T-helper 2 cell (primary cell): Measurements from ENCODE around the gene RPS6KA3.
A peak's percentile ranks its signal among the peaks of the same experiment; 100 is the strongest.
"Not testable (repeated sequence)": the region's sequence is repeated elsewhere in the genome, so short reads cannot be mapped to it uniquely, and the experiment has no call there.

Experiments
- DNase-seq, 5 experiments: peaks; one replicate each; pipeline versions ENCODE4 v3.0.0 to v3.0.0-alpha.2; 2012 to 2022

RPS6KA3 gene

DNA sequence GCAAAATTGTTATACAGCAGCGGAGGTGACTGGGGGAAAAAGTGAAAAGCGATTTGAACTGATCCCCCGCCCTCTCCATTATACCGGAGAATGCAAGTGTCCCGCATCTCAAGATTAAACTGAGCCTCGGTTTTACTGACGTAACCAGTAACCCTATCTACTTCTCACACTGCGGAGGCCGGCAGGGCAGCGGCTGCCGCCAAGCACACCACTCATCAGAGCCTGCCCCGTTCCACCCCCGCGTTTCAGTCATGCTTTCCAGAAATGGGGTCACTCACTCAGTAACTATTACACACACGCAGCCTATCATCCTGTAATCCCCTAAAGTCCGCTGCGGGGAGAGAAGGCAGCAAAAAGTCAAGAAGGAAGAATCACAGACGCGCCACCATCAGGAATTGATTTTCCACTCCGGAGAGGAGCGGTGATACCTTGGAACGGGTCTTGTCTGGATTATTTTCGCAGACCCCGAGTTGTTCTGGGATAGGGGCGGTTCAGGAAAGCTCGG lies 1.4 kb downstream of the RPS6KA3 start:
- DNase-seq = peak in 4 of 5 experiments; percentile 44 to 80 (median 56)

DNA sequence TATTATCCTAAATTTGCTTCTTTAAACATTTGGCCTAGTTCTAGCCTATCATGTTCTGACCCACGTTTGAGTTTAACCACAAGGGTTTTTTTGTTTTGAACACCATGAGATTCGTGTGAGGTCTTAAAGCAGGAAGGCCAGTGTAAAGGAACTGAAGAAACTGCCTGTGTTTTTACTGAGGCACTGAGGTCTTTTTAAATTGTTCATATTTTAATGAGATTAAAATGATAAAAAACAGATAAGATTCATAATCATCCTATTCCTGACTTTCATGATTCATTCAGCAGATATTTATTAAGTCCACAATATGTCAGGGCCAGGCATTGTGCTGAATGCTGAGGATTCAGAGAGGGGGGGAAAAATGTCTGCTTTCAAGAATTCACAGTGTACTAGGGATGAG lies 3.2 kb downstream of the RPS6KA3 start:
- DNase-seq = peak in 2 of 5 experiments; percentile 67

DNA sequence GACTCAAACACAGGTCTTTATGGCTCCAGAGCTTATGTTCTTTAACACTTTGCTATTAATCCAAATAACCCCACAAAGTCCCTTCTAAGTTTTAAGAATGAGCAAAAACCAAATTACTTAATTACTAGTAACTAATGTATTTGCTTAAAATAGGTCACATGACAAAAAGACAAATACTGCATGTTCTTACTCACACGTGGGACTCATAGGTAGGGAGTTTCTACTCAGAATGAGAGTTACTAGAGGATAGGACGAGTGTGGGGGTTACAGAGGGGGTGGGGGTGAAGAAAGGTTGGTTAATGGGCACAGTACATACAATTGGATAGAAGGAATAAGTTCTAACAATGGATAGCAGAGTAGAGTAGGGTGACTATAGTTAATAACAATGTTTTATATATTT lies 5.8 kb downstream of the RPS6KA3 start:
- DNase-seq = peak in 1 of 5 experiments; percentile 13

DNA sequence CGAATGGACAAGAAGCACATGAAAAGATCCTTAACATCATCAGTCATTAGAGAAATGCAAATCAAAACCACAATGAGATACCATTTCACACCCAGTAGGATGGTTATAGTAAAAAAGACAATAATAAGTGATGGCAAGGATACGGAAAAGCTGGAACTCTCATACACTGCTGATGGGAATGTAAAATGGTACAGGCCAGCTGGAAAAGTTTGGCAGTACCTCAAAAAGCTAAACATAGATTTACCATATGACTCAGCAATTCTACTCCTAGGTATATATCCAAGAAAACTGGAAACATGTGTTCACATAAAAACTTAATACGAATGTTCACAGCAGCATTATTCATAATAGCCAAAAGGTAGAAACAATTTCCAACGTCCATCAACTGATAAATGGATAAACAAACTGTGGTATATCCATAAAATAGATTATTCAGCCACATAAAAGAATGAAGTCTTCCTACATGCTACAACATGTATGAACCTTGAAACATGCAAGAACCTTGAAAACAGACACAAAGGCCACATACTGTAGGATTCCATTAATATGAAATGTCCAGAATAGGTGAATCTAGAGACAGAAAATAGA lies 11.9 kb downstream of the RPS6KA3 start:
- DNase-seq = no peak

DNA sequence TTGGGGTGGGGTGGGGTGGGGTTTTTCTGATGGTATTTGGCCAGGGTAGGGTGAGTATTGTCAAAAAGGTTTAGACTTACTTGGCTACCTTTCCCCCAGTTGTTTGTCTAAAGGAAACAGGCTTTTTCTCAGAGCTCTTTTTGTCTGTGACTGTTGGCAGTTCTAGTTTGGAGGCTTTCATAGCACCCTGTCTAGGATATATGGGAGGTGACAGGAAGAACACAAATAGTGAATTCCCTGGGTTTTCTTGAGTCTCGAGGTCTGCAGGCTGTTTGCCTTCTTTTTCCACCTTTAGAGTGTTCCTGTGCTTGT lies 13.5 kb downstream of the RPS6KA3 start:
- DNase-seq = no peak

DNA sequence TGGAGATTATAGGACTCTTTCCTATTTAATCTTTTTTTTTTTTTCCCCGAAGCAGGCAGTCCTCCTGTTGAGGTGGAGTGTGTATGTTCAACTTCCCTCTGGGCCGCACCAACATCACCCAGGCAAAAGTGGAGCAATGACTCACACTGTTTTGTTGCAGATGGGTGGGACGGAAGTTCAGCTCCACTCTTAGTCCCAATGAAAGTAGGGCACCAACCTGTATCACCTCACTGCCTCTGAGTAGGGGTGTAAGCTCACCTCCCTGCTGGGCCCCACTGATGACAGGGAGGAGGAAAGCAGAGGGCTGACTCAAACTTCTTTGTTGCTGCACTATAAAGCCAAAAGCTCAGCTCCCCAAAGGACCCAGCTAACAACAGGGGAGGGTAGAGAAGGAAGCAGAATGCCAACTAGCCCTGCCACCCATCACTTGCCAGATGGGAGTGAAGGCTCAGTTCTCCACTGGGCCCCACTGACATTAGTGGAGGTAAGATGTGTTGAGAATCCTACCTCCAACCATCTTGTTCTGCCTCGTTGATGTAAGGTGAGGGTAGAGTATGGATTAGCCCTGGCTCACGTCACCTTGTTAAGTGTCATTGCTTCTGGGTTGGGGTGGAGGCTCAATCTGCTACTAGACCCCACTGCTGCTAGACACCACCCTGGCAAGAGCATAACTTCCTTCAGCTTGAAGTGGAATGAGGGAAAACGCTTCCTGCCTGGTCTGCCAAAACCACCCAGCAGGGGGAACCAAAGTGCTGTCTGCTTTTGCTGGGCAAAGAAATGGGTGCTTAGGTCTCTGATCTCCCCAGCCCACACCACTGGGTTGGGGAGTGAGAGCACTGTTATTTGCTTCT lies 14.1 kb downstream of the RPS6KA3 start:
- DNase-seq = peak; percentile 43 to 70 (median 60)

DNA sequence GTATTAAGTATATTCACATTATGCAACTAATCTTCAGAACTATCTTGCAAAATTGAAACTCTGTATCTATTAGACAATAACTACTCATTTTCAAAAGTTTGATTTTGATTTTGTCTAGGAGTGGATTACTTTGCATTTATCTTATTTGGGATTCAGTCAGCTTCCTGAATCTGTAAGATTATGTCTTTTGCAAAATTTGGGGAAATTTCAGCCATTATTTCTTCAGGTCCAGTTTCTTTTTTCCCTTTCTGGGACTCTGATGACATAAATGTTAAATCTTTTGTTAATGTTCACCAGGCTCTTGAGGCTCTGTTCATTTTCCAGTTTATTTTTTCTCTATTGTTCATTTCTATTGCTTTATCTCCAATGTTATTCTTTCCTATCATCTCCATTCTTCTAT lies 15.0 kb downstream of the RPS6KA3 start:
- no peak for DNase-seq

DNA sequence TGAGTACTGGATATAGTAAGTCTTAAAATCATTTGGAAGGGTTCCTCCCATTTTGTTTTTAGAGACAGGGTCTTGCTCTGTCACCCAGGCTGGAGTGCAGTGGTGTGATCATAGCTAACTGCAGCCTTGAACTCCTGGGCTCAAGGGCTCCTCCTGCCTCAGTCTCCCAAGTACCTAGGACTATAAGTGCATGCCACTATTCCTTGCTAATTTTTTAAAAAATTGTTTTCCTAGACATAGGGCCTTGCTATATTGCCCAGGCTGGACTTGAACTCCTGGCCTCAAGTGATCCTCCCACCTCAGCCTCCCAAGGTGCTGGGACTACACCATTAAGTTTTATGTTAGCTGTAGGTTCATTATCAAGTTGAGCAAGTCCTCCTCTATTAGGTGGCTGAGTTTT lies 16.6 kb downstream of the RPS6KA3 start:
- DNase-seq = not testable (repeated sequence)

DNA sequence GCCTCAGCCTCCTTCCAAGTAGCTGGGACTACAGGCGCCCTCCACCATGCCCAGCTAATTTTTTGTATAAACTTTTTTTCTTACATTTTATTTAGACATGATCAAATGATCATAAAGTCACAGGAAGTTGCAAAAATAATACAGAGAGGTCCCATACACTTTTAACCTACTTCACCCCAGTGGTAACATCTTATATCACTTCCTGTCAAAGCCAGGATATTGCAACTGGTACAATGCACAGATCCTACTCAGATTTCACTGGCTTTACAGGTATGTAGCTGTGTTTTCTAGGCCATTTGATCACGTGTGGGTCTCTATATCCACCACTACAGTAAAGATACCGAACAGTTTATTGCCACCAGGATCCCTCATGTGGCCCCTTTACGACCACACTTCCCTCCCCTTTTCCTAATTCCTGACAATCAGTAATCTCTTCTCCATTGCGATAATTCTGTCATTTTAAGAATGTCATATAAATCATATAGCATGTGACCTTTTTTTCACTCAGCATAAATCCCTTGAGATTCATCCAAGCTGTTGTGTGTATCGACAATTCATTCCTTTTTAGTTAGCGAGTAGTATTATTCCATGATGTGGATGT lies 18.0 kb downstream of the RPS6KA3 start:
- peak in 2 of 5 experiments; percentile 14 to 32 for DNase-seq

DNA sequence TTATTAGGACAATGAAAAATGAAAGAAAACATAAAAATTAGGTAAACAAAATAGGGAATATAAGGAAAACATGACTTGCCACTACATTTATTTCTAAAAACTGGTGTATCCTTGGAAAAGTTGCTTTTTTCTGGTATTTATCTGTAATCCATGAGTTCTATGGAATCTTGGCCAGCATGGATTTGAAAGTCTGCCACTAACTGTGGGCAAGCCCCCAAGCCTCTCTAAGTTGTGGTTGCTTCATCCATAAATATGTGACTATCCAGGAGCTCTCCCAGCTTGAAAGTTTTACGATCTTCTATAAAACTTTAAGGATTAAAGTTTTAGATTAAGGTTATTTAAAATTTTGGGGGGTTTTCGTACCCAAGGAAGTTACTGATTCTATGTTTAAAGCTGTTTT lies 21.8 kb downstream of the RPS6KA3 start:
- DNase-seq = no peak

DNA sequence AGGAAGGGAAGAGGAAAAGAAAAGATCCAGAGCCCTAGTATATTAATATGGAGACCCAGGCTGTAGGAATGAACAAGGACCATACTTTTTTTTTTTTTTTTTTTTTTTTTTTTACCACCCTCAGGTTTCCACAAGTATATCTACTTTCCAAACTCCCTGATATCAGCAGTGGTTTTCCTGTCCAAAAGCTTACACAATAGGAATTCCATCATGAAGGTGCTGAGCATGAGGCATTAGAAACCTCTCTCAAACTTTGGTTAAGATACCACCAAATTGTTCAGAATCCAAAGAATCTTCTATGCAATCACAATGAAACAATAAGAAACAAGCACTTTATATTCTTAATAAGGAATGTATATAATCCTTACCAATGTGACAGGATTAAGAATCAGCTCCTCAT lies 26.5 kb downstream of the RPS6KA3 start:
- no peak for DNase-seq

DNA sequence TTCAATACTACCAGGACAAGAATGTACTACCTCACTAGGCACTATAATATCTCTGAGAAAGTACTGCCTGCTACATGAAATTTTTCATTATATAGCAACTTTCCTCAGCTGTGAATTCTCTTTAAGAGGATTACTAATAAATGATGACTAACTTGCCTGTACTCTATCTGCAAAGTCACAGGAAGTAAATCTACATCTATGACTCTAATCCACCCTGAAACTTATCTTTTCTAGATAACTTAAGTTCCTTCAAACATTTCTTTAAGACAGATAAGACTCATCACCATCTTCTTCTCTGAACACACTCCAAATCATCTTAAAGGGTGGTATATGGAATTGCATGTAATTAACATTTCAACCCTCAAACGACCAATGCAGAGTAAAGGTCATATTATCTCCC lies 28.8 kb downstream of the RPS6KA3 start:
- DNase-seq = no peak

DNA sequence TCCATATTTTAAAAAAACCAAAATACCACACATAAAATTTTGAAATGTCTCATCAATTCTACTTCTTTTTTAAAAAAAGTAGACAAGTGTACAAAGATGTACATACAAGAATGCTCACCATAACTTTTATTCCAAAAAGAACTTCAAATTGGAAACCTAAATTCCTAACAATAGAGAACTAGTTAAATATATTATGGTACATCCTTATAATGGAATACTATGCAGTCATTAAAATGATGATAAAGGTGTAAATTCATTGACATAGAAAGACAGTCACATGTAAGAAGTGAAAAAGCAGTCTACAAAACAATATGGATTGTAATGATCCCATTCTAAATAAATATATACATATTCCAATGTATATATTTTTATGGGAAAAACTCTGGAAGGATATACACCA lies 31.0 kb downstream of the RPS6KA3 start:
- DNase-seq = no peak

DNA sequence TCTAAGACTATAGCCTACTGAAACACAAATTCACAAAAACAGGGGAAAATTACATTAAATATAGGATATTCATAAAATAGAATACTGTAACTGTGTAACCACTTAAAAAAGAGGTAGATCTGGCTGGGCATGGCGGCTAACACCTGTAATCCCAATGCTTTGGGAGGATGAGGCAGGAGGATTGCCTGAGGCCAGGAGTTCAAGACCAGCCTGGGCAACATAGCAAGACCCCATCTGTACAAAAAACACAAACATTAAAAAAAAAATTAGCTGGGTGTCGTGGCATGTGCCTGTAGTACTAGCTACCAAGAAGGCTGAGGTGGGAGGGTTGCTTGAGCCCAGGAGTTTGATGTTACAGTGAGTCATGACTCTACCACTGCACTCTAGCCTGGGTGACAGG lies 33.4 kb downstream of the RPS6KA3 start:
- no peak for DNase-seq

DNA sequence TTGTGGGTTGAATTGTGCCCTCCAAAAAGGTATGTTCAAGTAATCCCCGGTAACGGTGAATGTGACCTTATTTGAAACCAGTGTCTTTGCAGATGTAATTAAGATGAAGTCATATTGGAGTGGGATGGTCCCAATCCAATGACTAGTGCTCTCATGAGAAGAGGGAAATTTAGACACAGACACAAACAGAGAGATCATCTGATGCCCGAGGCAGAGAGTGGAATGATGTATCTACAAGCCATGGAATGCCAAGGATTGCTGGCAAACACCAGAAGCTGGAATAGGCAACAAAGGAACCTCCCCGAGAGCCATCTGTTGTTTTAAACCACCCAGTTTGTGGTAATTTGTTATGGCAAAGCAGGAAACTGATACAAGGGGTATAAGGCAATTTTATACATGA lies 35.1 kb downstream of the RPS6KA3 start:
- DNase-seq = no peak

DNA sequence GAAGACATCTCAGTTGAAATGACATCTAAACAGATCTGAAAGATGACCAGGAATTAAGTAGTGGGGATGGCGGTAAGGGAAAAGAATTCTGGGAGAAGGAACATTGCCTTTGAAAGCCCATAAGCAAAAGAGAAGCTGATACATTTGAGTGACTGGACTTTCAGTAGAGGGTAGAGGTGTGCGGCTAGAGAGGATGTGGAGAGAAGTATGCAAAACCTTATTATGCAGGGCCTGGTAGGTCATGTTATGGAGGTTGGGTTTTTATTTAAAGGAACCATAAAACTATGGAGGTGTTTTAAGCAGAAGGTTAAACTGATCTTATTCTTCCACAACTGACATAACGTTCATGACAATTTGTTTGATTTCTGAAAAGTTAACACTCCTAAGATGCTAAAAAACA lies 36.3 kb downstream of the RPS6KA3 start:
- DNase-seq = no peak

DNA sequence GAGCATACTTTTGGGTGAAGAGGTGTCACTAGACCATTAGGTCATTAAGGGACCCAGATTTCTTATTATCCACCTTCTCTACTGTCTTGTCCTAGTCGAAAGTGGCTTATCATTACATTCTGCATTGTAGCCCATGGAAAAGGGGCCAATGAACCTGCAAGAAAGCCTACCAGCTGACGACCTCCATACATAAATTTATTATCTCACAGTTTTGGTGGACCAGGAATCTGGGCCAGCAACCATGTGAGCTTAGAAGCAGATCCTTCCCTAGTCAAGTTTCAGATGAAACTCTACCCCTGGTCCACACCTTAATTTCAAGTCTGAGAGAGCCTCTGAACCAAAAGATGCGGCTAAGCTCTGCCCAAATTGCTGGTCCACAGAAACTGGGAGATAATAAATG lies 37.6 kb downstream of the RPS6KA3 start:
- DNase-seq = no peak

DNA sequence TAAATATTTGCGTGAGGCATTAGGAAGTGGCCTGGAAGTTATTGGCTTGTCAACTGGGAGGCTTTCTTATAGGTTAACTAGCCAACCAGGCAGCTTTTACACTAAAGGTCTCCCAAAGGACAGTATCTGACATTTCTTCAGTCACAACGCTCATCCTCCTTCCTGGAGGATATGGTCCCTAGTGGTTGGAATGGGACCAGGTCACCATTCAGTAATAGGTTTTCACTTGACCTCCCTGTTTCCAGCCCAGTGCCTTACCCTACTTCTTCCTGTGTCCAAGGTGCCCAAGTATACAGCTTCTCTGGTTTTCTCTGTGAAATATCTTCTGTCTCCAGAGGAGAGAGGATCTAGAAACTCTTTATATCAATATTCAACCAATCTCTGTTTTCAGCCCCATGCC lies 38.5 kb downstream of the RPS6KA3 start:
- no peak for DNase-seq

DNA sequence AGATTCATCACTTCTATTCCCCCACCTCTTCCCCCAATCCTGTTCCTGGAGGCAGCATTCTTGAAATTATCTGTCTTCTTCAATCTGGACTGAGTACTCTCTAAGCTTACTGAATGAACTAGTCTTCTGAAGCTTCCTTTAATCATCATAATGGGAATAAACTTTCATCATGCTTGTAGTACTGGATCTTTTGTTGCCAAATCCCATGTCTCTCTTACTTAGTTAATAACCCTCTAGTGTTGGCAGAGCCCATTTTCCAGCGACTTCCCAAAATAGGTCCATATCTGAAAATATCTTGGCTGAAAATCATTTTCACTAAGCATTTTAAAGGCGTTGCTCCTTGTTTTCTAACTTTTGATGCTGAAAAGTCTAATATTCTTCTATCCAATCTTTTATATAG lies 39.6 kb downstream of the RPS6KA3 start:
- no peak for DNase-seq

DNA sequence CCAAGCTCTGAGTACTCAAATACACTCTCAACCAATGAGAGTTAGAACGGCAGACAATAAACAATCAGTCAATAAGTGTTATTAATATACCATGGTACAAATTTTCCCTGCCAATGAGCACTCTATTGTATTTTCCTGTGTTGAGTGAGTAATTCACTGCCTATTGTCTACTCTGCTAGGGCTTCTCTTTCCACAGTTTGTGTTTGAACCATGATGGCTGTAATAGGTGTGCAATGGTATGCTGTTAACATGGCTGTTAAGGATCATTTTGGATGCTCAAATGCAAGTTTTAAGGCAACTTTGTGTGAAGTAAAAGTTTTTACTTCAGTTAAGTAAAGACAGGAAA lies 41.2 kb downstream of the RPS6KA3 start:
- no peak for DNase-seq

DNA sequence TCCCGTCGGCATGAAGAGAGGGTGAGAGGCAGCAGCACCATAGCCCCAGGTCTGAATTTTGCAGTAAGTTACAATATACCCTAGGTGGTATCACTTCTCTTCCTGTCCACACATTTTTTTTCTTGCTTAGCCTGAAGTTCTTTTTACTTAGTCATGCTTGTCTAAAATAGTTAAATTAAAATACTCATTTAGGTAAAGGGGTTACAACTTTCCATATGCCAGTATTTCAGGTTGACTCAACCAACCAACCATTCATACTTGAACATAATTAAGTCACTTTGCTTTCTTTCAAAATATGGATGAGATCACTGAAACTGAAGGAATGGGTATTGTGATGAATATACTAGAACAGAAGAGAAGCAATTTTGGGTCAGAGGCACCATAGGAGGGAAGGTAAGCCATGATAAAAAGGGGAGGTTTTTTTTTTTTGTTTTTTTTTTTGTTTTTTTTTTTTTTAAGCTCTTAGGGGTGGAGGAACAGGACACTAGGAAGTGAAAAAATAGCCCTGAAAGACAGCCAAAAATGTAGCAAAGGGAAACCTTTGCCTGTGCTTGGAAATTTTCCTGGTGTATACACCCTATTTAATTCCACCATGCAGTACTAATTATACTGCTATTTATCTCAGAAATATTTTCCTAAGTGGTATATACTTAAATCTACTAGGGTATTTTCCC lies 41.8 kb downstream of the RPS6KA3 start:
- DNase-seq = peak in 1 of 5 experiments; percentile 60

DNA sequence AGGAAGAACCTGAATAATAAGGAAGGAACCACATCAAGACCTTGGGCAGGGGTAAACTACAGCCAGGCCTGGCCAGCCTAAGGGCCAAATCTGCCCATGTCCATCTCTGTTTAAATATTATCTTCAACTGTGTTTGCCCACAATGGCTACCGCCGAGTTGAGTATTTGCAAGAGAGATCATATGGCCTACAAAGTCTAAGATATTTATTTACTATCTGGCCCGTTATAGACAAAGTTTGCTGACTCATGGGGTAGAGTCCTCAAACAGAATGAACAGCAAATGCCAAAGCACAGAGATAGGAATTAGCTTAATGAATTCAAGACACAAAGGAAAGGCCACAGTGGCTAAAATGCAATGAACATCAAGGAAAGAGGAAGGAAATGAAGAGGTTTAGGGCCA lies 44.8 kb downstream of the RPS6KA3 start:
- DNase-seq = no peak

DNA sequence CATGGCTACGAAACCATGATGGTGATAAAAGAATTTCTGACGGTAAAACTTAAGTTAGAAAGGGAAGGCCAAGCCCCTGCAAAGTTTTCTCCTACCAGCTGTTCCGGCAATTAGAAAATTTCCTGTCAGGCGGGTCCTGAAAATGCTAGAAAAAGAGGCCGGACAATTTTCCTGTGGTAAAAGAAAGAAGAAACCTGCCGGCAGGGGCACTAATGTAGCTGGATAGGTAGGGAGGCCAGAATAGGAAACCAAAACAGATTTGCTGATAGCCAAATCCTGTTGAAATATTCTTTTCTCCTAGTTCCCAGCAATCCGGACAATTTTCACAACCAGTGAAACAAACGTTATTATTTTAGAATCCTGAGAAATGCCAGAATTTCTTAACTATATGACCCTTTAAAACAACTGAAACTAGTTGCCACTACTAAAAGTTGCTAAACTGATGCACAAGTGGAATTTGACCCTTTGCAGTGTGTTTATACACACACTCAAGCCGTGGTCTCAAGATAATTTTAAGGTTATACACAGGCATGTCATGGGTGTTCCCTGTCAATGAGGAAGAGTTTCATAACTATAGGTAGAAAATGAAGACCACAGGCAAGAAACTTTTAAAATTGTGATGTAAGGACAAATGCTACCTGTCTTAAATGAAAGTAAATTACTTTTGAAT lies 47.7 kb downstream of the RPS6KA3 start:
- no peak for DNase-seq
